SHP77 treated with DMSO at 0.1 percent for 48 hours (cell line): Measurements from ENCODE around the gene ANKLE1.
"Not testable (repeated sequence)": the region's sequence is repeated elsewhere in the genome, so short reads cannot be mapped to it uniquely, and the experiment has no call there.

Experiments
- DNase-seq: peaks from one replicate; lab custom pipeline; 2025; lab: John Stamatoyannopoulos, UW

Gene ANKLE1

GRCh38 chr19:17248011-17248776, 33.5 kb upstream of the ANKLE1 start:
- no peak for DNase-seq

- no peak for DNase-seq
These were observed 31.7 kb upstream of the ANKLE1 start for GRCh38 chr19:17249887-17250548.

- DNase-seq: no peak
These were observed 27.1 kb upstream of the ANKLE1 start for GRCh38 chr19:17254636-17255035.

GRCh38 chr19:17255150-17255621, 26.5 kb upstream of the ANKLE1 start:
- DNase-seq: no peak

GRCh38 chr19:17256130-17256529, 25.6 kb upstream of the ANKLE1 start:
- DNase-seq: no peak

GRCh38 chr19:17259118-17259780, 22.5 kb upstream of the ANKLE1 start:
- no peak for DNase-seq

- no peak for DNase-seq
These were observed 21.8 kb upstream of the ANKLE1 start for GRCh38 chr19:17259934-17260333.

GRCh38 chr19:17260842-17261325, 20.8 kb upstream of the ANKLE1 start:
- peak; percentile 62 for DNase-seq

GRCh38 chr19:17262557-17262956, 19.1 kb upstream of the ANKLE1 start:
- DNase-seq: no peak

GRCh38 chr19:17263712-17264640, 17.7 kb upstream of the ANKLE1 start:
- no peak for DNase-seq

- no peak for DNase-seq
These were observed 17.1 kb upstream of the ANKLE1 start, which contains the start of gene USHBP1 for GRCh38 chr19:17264641-17264979. USHBP1 (minus strand) TSS chr19:17264745; CDS start chr19:17264299, 446 bp downstream.

GRCh38 chr19:17266026-17266425, 15.7 kb upstream of the ANKLE1 start:
- DNase-seq: no peak

- no peak for DNase-seq
These were observed 15.1 kb upstream of the ANKLE1 start for GRCh38 chr19:17266589-17266974.

- peak; percentile 100 for DNase-seq
These were observed 14.5 kb upstream of the ANKLE1 start, which contains the start of gene BABAM1 for GRCh38 chr19:17266975-17267788. BABAM1 (plus strand) TSS chr19:17267443; CDS start chr19:17268807, 1,364 bp downstream.

- no peak for DNase-seq
These were observed 12.9 kb upstream of the ANKLE1 start for GRCh38 chr19:17268754-17269153.

GRCh38 chr19:17274892-17275291, 6.8 kb upstream of the ANKLE1 start:
- not testable (repeated sequence) for DNase-seq

- DNase-seq: no peak
These were observed 6.1 kb upstream of the ANKLE1 start for GRCh38 chr19:17275441-17276175.

GRCh38 chr19:17279436-17279835, 2.3 kb upstream of the ANKLE1 start:
- no peak for DNase-seq

- DNase-seq: peak; percentile 61
These were observed 906 bp downstream of the ANKLE1 start for GRCh38 chr19:17282488-17283125.
